Mesenchymal stem cell (in vitro differentiated cells and primary cell): ENCODE data around the gene DEF6. TPM values are rescaled to one million over a fixed set of nuclear protein-coding genes. Genes with fewer than 3 reads are reported as not detected.
A peak's percentile ranks its signal among the peaks of the same experiment; 100 is the strongest.

Experiments
- DNase-seq: peaks from one replicate; pipeline ENCODE4 v3.0.0-alpha.2; 2013
- H2AFZ ChIP-seq: one replicate; pipeline ENCODE4 v1.6.1; 2013; ENCODE audit warnings: low read depth, mild to moderate bottlenecking, control low read depth, inconsistent platforms, low read length, moderate library complexity
- H2AK5ac ChIP-seq: 2 replicates; pipeline ENCODE4 v1.6.1; 2013; ENCODE audit warnings: low read length, moderate library complexity, mild to moderate bottlenecking, inconsistent platforms; ENCODE audit not compliant: severe bottlenecking
- H2BK120ac ChIP-seq: one replicate; pipeline ENCODE4 v1.6.1; 2013; ENCODE audit warnings: low read depth, mild to moderate bottlenecking, inconsistent platforms, low read length, moderate library complexity
- H2BK12ac ChIP-seq, 2 experiments: one replicate each; pipeline ENCODE4 v1.6.1; 2013; ENCODE audit warnings: inconsistent platforms in 2 of 2, low read length in 2 of 2, mild to moderate bottlenecking in 2 of 2, moderate library complexity in 2 of 2, control low read depth in 1 of 2
- H2BK15ac ChIP-seq: one replicate; pipeline ENCODE4 v1.6.1; 2013; ENCODE audit warnings: mild to moderate bottlenecking, low read depth, inconsistent platforms; ENCODE audit not compliant: poor library complexity, severe bottlenecking
- H2BK5ac ChIP-seq: 2 replicates; pipeline ENCODE4 v1.6.1; 2013; ENCODE audit warnings: low read depth, mild to moderate bottlenecking, low read length, control low read depth, inconsistent platforms; ENCODE audit not compliant: poor library complexity, severe bottlenecking
- H3K14ac ChIP-seq, 2 experiments: one replicate each; pipeline ENCODE4 v1.6.1; 2013; ENCODE audit warnings: inconsistent platforms in 2 of 2, low read length in 2 of 2, control low read depth in 1 of 2, mild to moderate bottlenecking in 1 of 2, moderate library complexity in 1 of 2
- H3K18ac ChIP-seq, 2 experiments: one replicate each; pipeline ENCODE4 v1.6.1; 2013; ENCODE audit warnings: inconsistent platforms in 2 of 2, low read length in 2 of 2, control low read depth in 1 of 2, low read depth in 1 of 2, mild to moderate bottlenecking in 1 of 2
- H3K23ac ChIP-seq, 2 experiments: one replicate each; pipeline ENCODE4 v1.6.1; 2013; ENCODE audit warnings: inconsistent platforms in 2 of 2, low read length in 2 of 2, mild to moderate bottlenecking in 2 of 2, moderate library complexity in 2 of 2, control low read depth in 1 of 2
- H3K27ac ChIP-seq: 2 replicates; pipeline ENCODE4 v1.5.1; 2013; ENCODE audit warnings: mild to moderate bottlenecking, moderate library complexity, low read length, control low read depth, inconsistent platforms; ENCODE audit not compliant: poor library complexity, severe bottlenecking
- H3K27me3 ChIP-seq, 2 experiments: 2 replicates each; pipeline versions ENCODE4 v1.6.1 to v1.7.0; 2013; ENCODE audit warnings: low read length in 2 of 2, mild to moderate bottlenecking in 2 of 2, moderate library complexity in 2 of 2, control low read depth in 1 of 2, inconsistent platforms in 1 of 2; ENCODE audit not compliant: control insufficient read depth in 1 of 2, insufficient read depth in 1 of 2
- H3K36me3 ChIP-seq, 2 experiments: 2 replicates each; pipeline versions ENCODE4 v1.6.1 to v1.7.0; 2013; ENCODE audit warnings: low read length in 2 of 2, control low read depth in 1 of 2, inconsistent platforms in 1 of 2, low read depth in 1 of 2, mild to moderate bottlenecking in 1 of 2; ENCODE audit not compliant: insufficient read depth in 2 of 2, control insufficient read depth in 1 of 2
- H3K4ac ChIP-seq, 2 experiments: one replicate each; pipeline ENCODE4 v1.6.1; 2013; ENCODE audit warnings: inconsistent platforms in 2 of 2, low read length in 2 of 2, mild to moderate bottlenecking in 2 of 2, moderate library complexity in 2 of 2, control low read depth in 1 of 2, low read depth in 1 of 2
- H3K4me1 ChIP-seq: 2 replicates; pipeline ENCODE4 v1.6.1; 2013; ENCODE audit warnings: low read depth, low read length, control low read depth; ENCODE audit not compliant: control insufficient read depth, insufficient read depth
- H3K4me2 ChIP-seq: 2 replicates; pipeline ENCODE4 v1.6.1; 2013; ENCODE audit warnings: low read length, mild to moderate bottlenecking, inconsistent platforms; ENCODE audit not compliant: poor library complexity, severe bottlenecking
- H3K4me3 ChIP-seq, 2 experiments: 2 replicates each; pipeline versions ENCODE4 v1.5.1 to v1.7.0; 2013; ENCODE audit warnings: low read length in 2 of 2, mild to moderate bottlenecking in 2 of 2, control low read depth in 1 of 2, low read depth in 1 of 2; ENCODE audit not compliant: insufficient read depth in 1 of 2
- H3K79me1 ChIP-seq: replicated peaks from 2 replicates; pipeline ENCODE4 v1.6.1; 2013; ENCODE audit warnings: mild to moderate bottlenecking, control low read depth, low read length, inconsistent platforms; ENCODE audit not compliant: poor library complexity, severe bottlenecking
- H3K9ac ChIP-seq: 2 replicates; pipeline ENCODE4 v1.7.0; 2013; ENCODE audit warnings: mild to moderate bottlenecking, low read length, moderate library complexity
- H3K9me3 ChIP-seq: 2 replicates; pipeline ENCODE4 v1.7.0; 2013; ENCODE audit warnings: mild to moderate bottlenecking, low read length; ENCODE audit not compliant: control insufficient read depth
- H4K8ac ChIP-seq: one replicate; pipeline ENCODE4 v1.6.1; 2013; ENCODE audit warnings: inconsistent platforms, mild to moderate bottlenecking, low read length, moderate library complexity
- H4K91ac ChIP-seq: one replicate; pipeline ENCODE4 v1.6.1; 2013; ENCODE audit warnings: mild to moderate bottlenecking, low read length, inconsistent platforms
- WGBS: methylation state at CpG from one replicate; pipeline ENCODE4 v1.1.7; 2013; ENCODE audit warnings: mixed read lengths; 5-methylcytosine and 5-hydroxymethylcytosine counted together
- polyA plus RNA-seq, 2 experiments: library from polyadenylated mRNA; stranded (reverse); fragments of 200-250 nt; gene quantifications; one replicate each; pipeline ENCODE4 v1.2.3, GENCODE V29; 2013

DEF6 gene
- polyA plus RNA-seq (2013, experiment 1 of 2) = 1.8 TPM
- polyA plus RNA-seq (2013, experiment 2 of 2) = 1.2 TPM

- Histone ChIP-seq H2AK5ac (no peak within 1 kb of the TSS), H3K4me3 (peak within 1 kb of the TSS in 1 of 2 experiments; percentile 18), H2BK15ac (peak within 1 kb of the TSS; percentile 61), H3K4ac (peak within 1 kb of the TSS in 1 of 2 experiments; percentile 70), H2BK12ac (peak within 1 kb of the TSS; percentile 45 to 67), H3K36me3 (peaks cover 28 to 36% of the 10 kb centered on the region in 2 experiments), H2BK120ac (no peak within 1 kb of the TSS), H3K23ac (no peak within 1 kb of the TSS), H3K9me3 (no peaks in the 10 kb centered on the region), H3K18ac (peak within 1 kb of the TSS; percentile 68 to 86), H3K27me3 (no peaks in the 10 kb centered on the region), H4K8ac (peak within 1 kb of the TSS; percentile 91), H3K79me1 (no peaks in the 10 kb centered on the region), H2BK5ac (no peak within 1 kb of the TSS), H2AFZ (no peak within 1 kb of the TSS), H3K14ac (peak within 1 kb of the TSS in 1 of 2 experiments; percentile 80), H3K9ac (no peak within 1 kb of the TSS), H3K27ac (no peak within 1 kb of the TSS), H3K4me2 (peak within 1 kb of the TSS; percentile 59), H4K91ac (peak within 1 kb of the TSS; percentile 64), H3K4me1 (peaks cover 12% of the 10 kb centered on the region)
- peak; percentile 84 for DNase-seq
- 37% methylated on average over 34 of the region's 35 CpGs for WGBS
Measured at GRCh38 chr6:35297601-35298481, at the start of gene DEF6. Gene DEF6 (plus strand): TSS chr6:35297818. CDS start chr6:35297857, 39 bp downstream.

GRCh38 chr6:35248300-35248699 is 49.3 kb upstream of the DEF6 start:
- Histone ChIP-seq H4K91ac (no peak overlapping the region), H3K27me3 (no peaks in the 10 kb centered on the region), H3K18ac (peak overlapping the region in 1 of 2 experiments; percentile 5), H2BK5ac (no peak overlapping the region), H3K36me3 (peaks cover 26 to 36% of the 10 kb centered on the region in 2 experiments), H3K4me3 (no peak overlapping the region), H3K9me3 (no peaks in the 10 kb centered on the region), H3K4me1 (peaks cover 3% of the 10 kb centered on the region), H3K23ac (no peak overlapping the region), H3K9ac (no peak overlapping the region), H2BK120ac (no peak overlapping the region), H4K8ac (no peak overlapping the region), H3K27ac (no peak overlapping the region), H2BK12ac (no peak overlapping the region), H2AFZ (no peak overlapping the region), H3K79me1 (peaks cover 53% of the 10 kb centered on the region), H3K4me2 (no peak overlapping the region), H3K4ac (no peak overlapping the region), H2AK5ac (no peak overlapping the region), H3K14ac (no peak overlapping the region), H2BK15ac (no peak overlapping the region)
- WGBS = 61% methylated on average over 3 of the region's 3 CpGs
- no peak for DNase-seq

- peaks cover 3% of the 10 kb centered on the region for H3K4me1 ChIP-seq
- H3K4me3 ChIP-seq = no peak overlapping the region
- no peak overlapping the region for H3K4ac ChIP-seq
- no peak overlapping the region for H2BK120ac ChIP-seq
- no peak overlapping the region for H2BK15ac ChIP-seq
- H3K9ac ChIP-seq = no peak overlapping the region
- no peak overlapping the region for H2BK5ac ChIP-seq
- no peak overlapping the region for H4K91ac ChIP-seq
- no peak overlapping the region for H2BK12ac ChIP-seq
- H4K8ac ChIP-seq = no peak overlapping the region
- peaks cover 48% of the 10 kb centered on the region for H3K79me1 ChIP-seq
- no peak overlapping the region for H3K27ac ChIP-seq
- H3K36me3 ChIP-seq = peaks cover 19 to 30% of the 10 kb centered on the region in 2 experiments
- 98% methylated on average over 3 of the region's 3 CpGs for WGBS
- H3K18ac ChIP-seq = no peak overlapping the region
- no peak for DNase-seq
- H3K27me3 ChIP-seq = no peaks in the 10 kb centered on the region
- no peak overlapping the region for H2AFZ ChIP-seq
- H3K14ac ChIP-seq = no peak overlapping the region
- no peak overlapping the region for H3K4me2 ChIP-seq
- no peaks in the 10 kb centered on the region for H3K9me3 ChIP-seq
- no peak overlapping the region for H2AK5ac ChIP-seq
- H3K23ac ChIP-seq = no peak overlapping the region
Measured at GRCh38 chr6:35248965-35249364, 48.7 kb upstream of the DEF6 start.

- WGBS = 100% methylated on average over 3 of the region's 3 CpGs
- Histone ChIP-seq H3K4me1 (peaks cover 3% of the 10 kb centered on the region), H3K23ac (no peak overlapping the region), H4K91ac (no peak overlapping the region), H2AFZ (no peak overlapping the region), H3K9ac (no peak overlapping the region), H3K18ac (no peak overlapping the region), H2BK120ac (no peak overlapping the region), H4K8ac (no peak overlapping the region), H3K27ac (no peak overlapping the region), H2AK5ac (no peak overlapping the region), H3K79me1 (peaks cover 29% of the 10 kb centered on the region), H3K14ac (no peak overlapping the region), H3K9me3 (no peaks in the 10 kb centered on the region), H3K4me2 (no peak overlapping the region), H3K4ac (no peak overlapping the region), H2BK15ac (no peak overlapping the region), H2BK5ac (no peak overlapping the region), H3K4me3 (no peak overlapping the region), H3K27me3 (no peaks in the 10 kb centered on the region), H3K36me3 (peaks cover 5 to 10% of the 10 kb centered on the region in 2 experiments), H2BK12ac (no peak overlapping the region)
- no peak for DNase-seq
Measured at GRCh38 chr6:35251949-35252348, 45.7 kb upstream of the DEF6 start.
